Measurements from ENCODE around the gene IL16.

IL16 gene

GRCh38 chr15:81182031-81182755 lies 14.5 kb upstream of the IL16 start:
- no peaks in the 10 kb centered on the region for H3K9me3 ChIP-seq
- no peaks in the 10 kb centered on the region for H3K36me3 ChIP-seq
- no peak overlapping the region for H3K4me3 ChIP-seq (ENCODE audit: low read depth in 1 of 2, low read length in 1 of 2)
- H3K27me3 ChIP-seq: peaks cover 41% of the 10 kb centered on the region
- H3K4me1 ChIP-seq (ENCODE audit: control insufficient read depth in 1 of 2, insufficient read depth in 1 of 2, low read depth in 1 of 2, low read length in 1 of 2): no peaks in the 10 kb centered on the region
- no peak overlapping the region for H3K27ac ChIP-seq
- no peak for TF ChIP-seq CTCF (IDR thresholded peaks at IDR 0.05)

- TF ChIP-seq CTCF (IDR thresholded peaks at IDR 0.05): no peak
- Histone ChIP-seq H3K27ac (no peak overlapping the region), H3K4me1 (ENCODE audit: control insufficient read depth in 1 of 2, insufficient read depth in 1 of 2, low read depth in 1 of 2, low read length in 1 of 2) (no peaks in the 10 kb centered on the region)
These were observed 13.8 kb upstream of the IL16 start for GRCh38 chr15:81182756-81183438.

GRCh38 chr15:81183439-81183775 lies 13.3 kb upstream of the IL16 start:
- Histone ChIP-seq H3K27me3 (peaks cover 41% of the 10 kb centered on the region), H3K27ac (no peak overlapping the region), H3K4me1 (ENCODE audit: control insufficient read depth in 1 of 2, insufficient read depth in 1 of 2, low read depth in 1 of 2, low read length in 1 of 2) (no peaks in the 10 kb centered on the region), H3K36me3 (no peaks in the 10 kb centered on the region), H3K4me3 (ENCODE audit: low read depth in 1 of 2, low read length in 1 of 2) (no peak overlapping the region), H3K9me3 (no peaks in the 10 kb centered on the region)
- TF ChIP-seq CTCF (IDR thresholded peaks at IDR 0.05): no peak

More at GRCh38 chr15:81182756-81183438, 13.8 kb upstream of the IL16 start:
- Histone ChIP-seq H3K27me3 (peaks cover 41% of the 10 kb centered on the region), H3K36me3 (no peaks in the 10 kb centered on the region), H3K9me3 (no peaks in the 10 kb centered on the region), H3K4me3 (ENCODE audit: low read depth in 1 of 2, low read length in 1 of 2) (no peak overlapping the region)

GRCh38 chr15:81184188-81184587 lies 12.5 kb upstream of the IL16 start:
- Histone ChIP-seq H3K4me3 (ENCODE audit: low read depth in 1 of 2, low read length in 1 of 2) (no peak overlapping the region), H3K36me3 (no peaks in the 10 kb centered on the region), H3K9me3 (no peaks in the 10 kb centered on the region), H3K4me1 (ENCODE audit: control insufficient read depth in 1 of 2, insufficient read depth in 1 of 2, low read depth in 1 of 2, low read length in 1 of 2) (no peaks in the 10 kb centered on the region), H3K27ac (no peak overlapping the region), H3K27me3 (peaks cover 41% of the 10 kb centered on the region)
- no peak for TF ChIP-seq CTCF (IDR thresholded peaks at IDR 0.05)

- H3K4me3 ChIP-seq (ENCODE audit: low read depth in 1 of 2, low read length in 1 of 2): no peak overlapping the region
- peaks cover 41% of the 10 kb centered on the region for H3K27me3 ChIP-seq
- no peak for TF ChIP-seq CTCF (IDR thresholded peaks at IDR 0.05)
- H3K4me1 ChIP-seq (ENCODE audit: control insufficient read depth in 1 of 2, insufficient read depth in 1 of 2, low read depth in 1 of 2, low read length in 1 of 2): no peaks in the 10 kb centered on the region
- no peak overlapping the region for H3K27ac ChIP-seq
- no peaks in the 10 kb centered on the region for H3K36me3 ChIP-seq
- no peaks in the 10 kb centered on the region for H3K9me3 ChIP-seq
These were observed 10.9 kb upstream of the IL16 start for GRCh38 chr15:81185631-81186295.

Data from neutrophil (primary cell).